ENCODE measurements around the gene LARGE1.

GRCh38 chr22:33917744-33918406, 2.4 kb downstream of the LARGE1 start:
- TF ChIP-seq REST (IDR thresholded peaks at IDR 0.05; ENCODE audit: borderline replicate concordance in 1 of 2, low read depth in 1 of 2, low read length in 2 of 2): no peak
- no peak for TF ChIP-seq FOXA3 (CRISPR knock-in tag; IDR thresholded peaks at IDR 0.05)
- TF ChIP-seq NR1H2 (CRISPR knock-in tag; IDR thresholded peaks at IDR 0.05; ENCODE audit: borderline replicate concordance, low read depth): no peak
- no peak for TF ChIP-seq NFYC (CRISPR knock-in tag; IDR thresholded peaks at IDR 0.05)
- TF ChIP-seq JUND (CRISPR knock-in tag; IDR thresholded peaks at IDR 0.05): no peak
- TF ChIP-seq ZBTB33 (CRISPR knock-in tag; IDR thresholded peaks at IDR 0.05): 0 out of 2 replicates have a peak, but pooled peaks have one; percentile 19
- no peak for TF ChIP-seq EHMT2 (IDR thresholded peaks at IDR 0.05; ENCODE audit: borderline replicate concordance, low read depth, low read length)
